ENCODE measurements around the gene PLXDC2.

The PLXDC2 gene

GRCh38 chr10:20303453-20304152, 487.4 kb downstream of the PLXDC2 start:
- in situ Hi-C loops (cut with HindIII; ENCODE audit: low sequenced_read_pairs), result no loop called here

- in situ Hi-C loops (cut with HindIII; ENCODE audit: low sequenced_read_pairs), result no loop called here
Measured at GRCh38 chr10:20313665-20314064, 497.4 kb downstream of the PLXDC2 start.

GRCh38 chr10:20314431-20314830, 498.2 kb downstream of the PLXDC2 start:
- in situ Hi-C loops (cut with HindIII; ENCODE audit: low sequenced_read_pairs), result no loop called here

- in situ Hi-C loops (cut with HindIII; ENCODE audit: low sequenced_read_pairs), result no loop called here
Measured at GRCh38 chr10:20327954-20328353, 511.7 kb downstream of the PLXDC2 start.

GRCh38 chr10:20330246-20330645, 514.0 kb downstream of the PLXDC2 start:
- in situ Hi-C loops (cut with HindIII; ENCODE audit: low sequenced_read_pairs), result no loop called here

- in situ Hi-C loops (cut with HindIII; ENCODE audit: low sequenced_read_pairs), result no loop called here
Measured at GRCh38 chr10:20334559-20334958, 518.3 kb downstream of the PLXDC2 start.
